ENCODE data around the gene KRTAP10-1.

DNA sequence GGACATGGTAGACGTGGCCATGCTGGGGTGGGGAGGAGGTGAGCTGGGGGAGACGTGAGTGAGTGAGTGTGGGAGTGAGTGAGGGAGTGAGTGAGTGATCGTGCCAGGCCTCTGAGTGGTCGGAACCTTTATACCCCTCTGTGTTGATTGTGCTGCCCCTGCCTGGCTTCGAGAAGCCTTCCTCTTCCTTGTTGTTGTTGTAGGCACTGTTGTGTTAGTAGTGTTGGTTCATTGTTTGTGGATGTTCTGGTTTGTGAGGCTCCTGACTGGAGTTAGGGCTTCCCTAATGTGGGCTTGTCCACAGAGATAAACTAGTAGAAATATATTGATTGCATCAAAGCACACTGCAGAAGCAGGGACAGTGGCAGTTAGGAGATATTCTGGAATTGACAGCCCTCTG is 18.7 kb upstream of the KRTAP10-1 start, which contains the start of gene KRTAP10-3:
- TF ChIP-seq, protein P1, sequence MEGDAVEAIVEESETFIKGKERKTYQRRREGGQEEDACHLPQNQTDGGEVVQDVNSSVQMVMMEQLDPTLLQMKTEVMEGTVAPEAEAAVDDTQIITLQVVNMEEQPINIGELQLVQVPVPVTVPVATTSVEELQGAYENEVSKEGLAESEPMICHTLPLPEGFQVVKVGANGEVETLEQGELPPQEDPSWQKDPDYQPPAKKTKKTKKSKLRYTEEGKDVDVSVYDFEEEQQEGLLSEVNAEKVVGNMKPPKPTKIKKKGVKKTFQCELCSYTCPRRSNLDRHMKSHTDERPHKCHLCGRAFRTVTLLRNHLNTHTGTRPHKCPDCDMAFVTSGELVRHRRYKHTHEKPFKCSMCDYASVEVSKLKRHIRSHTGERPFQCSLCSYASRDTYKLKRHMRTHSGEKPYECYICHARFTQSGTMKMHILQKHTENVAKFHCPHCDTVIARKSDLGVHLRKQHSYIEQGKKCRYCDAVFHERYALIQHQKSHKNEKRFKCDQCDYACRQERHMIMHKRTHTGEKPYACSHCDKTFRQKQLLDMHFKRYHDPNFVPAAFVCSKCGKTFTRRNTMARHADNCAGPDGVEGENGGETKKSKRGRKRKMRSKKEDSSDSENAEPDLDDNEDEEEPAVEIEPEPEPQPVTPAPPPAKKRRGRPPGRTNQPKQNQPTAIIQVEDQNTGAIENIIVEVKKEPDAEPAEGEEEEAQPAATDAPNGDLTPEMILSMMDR (optimal IDR thresholded peaks at IDR 0.05 in 1 of 3, IDR thresholded peaks at IDR 0.05 in 1 of 3, conservative IDR thresholded peaks at IDR 0.05 in 1 of 3; ENCODE audit: extremely low read depth in 1 of 3, insufficient read depth in 2 of 3, low read length in 3 of 3) = no peak
- TF ChIP-seq EZH2 (IDR thresholded peaks at IDR 0.05; ENCODE audit: low read length) = no peak
